Adrenal gland (tissue), 12 donors: ENCODE results near the gene FOXC1. TPM values are rescaled to one million over a fixed set of nuclear protein-coding genes. Genes with fewer than 3 reads are reported as not detected.

Experiments
- DNase-seq, 7 donors: peaks; one replicate each; pipeline ENCODE4 v3.0.0-alpha.2; 2019 to 2020
- H3K27ac ChIP-seq, 5 donors: fragments of 200-600 bp; sonication (generic) in 4 of 5; 1 replicate in 3 of 5; 2 replicates in 2 of 5; pipeline versions ENCODE4 v1.5.1 to v1.8.0; 2016 to 2020; ENCODE audit warnings: mild to moderate bottlenecking in 1 of 5
- H3K27me3 ChIP-seq: fragments of 200-600 bp; 2 replicates; pipeline ENCODE4 v1.8.0; 2021
- H3K36me3 ChIP-seq, 2 donors: fragments of 200-600 bp; replicated peaks in 1 of 2; 1 replicate in 1 of 2; 2 replicates in 1 of 2; pipeline versions ENCODE4 v1.5.1 to v1.8.0; 2018 to 2022
- H3K4me1 ChIP-seq, 2 donors: fragments of 200-600 bp; replicated peaks in 1 of 2; 1 replicate in 1 of 2; 2 replicates in 1 of 2; pipeline versions ENCODE4 v1.5.1 to v1.8.0; 2018 to 2021
- H3K4me3 ChIP-seq, 4 donors: fragments of 200-600 bp; sonication (generic) in 3 of 4; one replicate each; pipeline ENCODE4 v1.5.1; 2016 to 2018
- H3K9me3 ChIP-seq, 3 donors: fragments of 200-600 bp; sonication (generic) in 1 of 3; replicated peaks in 1 of 3; 1 replicate in 2 of 3; 2 replicates in 1 of 3; pipeline versions ENCODE4 v1.5.1 to v1.8.0; 2016 to 2021
- POLR2A ChIP-seq, 2 donors: fragments of 450-650 bp; IDR thresholded peaks; one replicate each; pipeline ENCODE4 v1.6.1; 2017; ENCODE audit warnings: antibody characterized with exemption in 2 of 2, mild to moderate bottlenecking in 2 of 2, moderate library complexity in 1 of 2
- WGBS, 4 donors: extraction: QIAGEN DNeasy Blood & Tissue Kit in 2 of 4; methylation state at CpG; one replicate each; pipeline versions ENCODE4 v1.1.5 to v1.1.7; 2013 to 2017; 5-methylcytosine and 5-hydroxymethylcytosine counted together
- intact Hi-C, 2 donors: fragments of 100-400 bp; cut with DNase I; formaldehyde crosslinking; loops; one replicate each; pipeline versions ENCODE4 v1.14.1 to v1.15.0; 2022 to 2023
- polyA plus RNA-seq, 3 donors: library from polyadenylated mRNA; stranded (reverse); fragments of 200-250 nt in 2 of 3; fragments of 350-450 nt in 1 of 3; fragmentation: Illumina TruSeq in 1 of 3; extraction: RNeasy Lipid Tissue Mini Kit (QIAGEN cat#74804) in 1 of 3; gene quantifications; one replicate each; pipeline ENCODE4 v1.2.3, GENCODE V29; 2013 to 2014
- total RNA-seq, 9 donors: library from RNA; depleted of rRNA in 4 of 9; stranded (reverse); fragments of >200 nt in 4 of 9; fragments of 120-200 nt in 1 of 9; fragmentation: NEBNext Ultra II Directional in 1 of 9; extraction: Animal tissue kit (Norgen Biotek cat#: 25700) in 1 of 9; gene quantifications; one replicate each; pipeline versions ENCODE4 v1.1.0 to v1.2.4, GENCODE V29; 2013 to 2023
- TF ChIP-seq, protein P1 (sequence below), 6 experiments: fragments of 450-650 bp in 4 of 6; fragments of 200-600 bp in 2 of 6; sonication (generic) in 1 of 6; IDR thresholded peaks; 1 replicate in 5 of 6; 2 replicates in 1 of 6; pipeline versions ENCODE4 v1.5.1 to v1.8.0; 2016 to 2021; ENCODE audit warnings: antibody characterized with exemption in 6 of 6, mild to moderate bottlenecking in 2 of 6, moderate library complexity in 1 of 6
- donor health status: healthy with polysubstance abuse.
- donor health status: Bipolar disorder and iron deficiency.
- donor health status: DM: yes; HTN: yes; CAD: no.
- donor health status: DM: no; HTN: no; CAD: no.
- donor health status: DM: no; HTN: no; CAD: no.
- donor health status: DM: yes; HTN: yes; CAD: no.

The FOXC1 gene
- total and polyA plus RNA-seq, 12 donors: 2.7 to 13.2 (median 5.4) TPM

DNA sequence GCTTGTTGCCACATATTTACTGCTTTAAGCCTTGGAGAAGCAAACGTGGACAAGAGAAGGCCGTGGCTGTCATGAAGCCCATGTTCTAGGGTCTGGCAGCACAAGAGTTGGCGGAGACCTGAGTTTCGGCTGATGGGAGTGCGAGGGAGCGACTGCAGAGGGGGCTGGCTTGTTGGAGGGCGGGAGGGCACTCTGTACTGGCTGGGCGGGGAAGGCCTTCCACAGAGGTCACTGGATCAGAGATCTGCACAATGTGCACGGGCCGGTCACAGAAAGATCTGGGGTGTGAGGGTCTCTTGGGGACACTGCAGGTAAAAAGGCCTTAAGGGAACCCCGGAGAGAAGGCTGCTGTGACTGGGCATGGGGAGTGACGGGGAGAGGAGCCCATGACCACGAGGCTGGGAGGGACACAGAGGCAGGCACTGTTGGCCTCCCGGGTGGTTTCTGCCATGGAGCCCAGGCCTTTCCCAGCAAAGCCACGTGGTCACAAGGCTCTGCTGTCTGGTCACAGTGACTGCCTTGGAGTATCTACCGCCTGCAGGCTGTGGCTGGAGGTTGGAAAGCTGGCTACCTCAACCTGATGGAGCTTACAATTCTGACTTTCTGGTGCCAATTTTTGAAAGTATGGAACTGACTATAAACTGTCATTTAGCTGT lies 23.8 kb downstream of the FOXC1 start:
- DNase-seq: peak in 1 of 7 donors; percentile 28
- H3K27ac ChIP-seq: no peak overlapping the region
- no peaks in the 10 kb centered on the region for H3K27me3 ChIP-seq
- intact Hi-C loops: no loop called here
- 91 to 96% (median 93%) methylated on average over 13 to 16 of the region's 16 CpGs for WGBS, 4 donors
- no peaks in the 10 kb centered on the region for H3K36me3 ChIP-seq
- no peaks in the 10 kb centered on the region for H3K9me3 ChIP-seq
- no peaks in the 10 kb centered on the region for H3K4me1 ChIP-seq
- no peak for TF ChIP-seq POLR2A (IDR thresholded peaks at IDR 0.05)
- TF ChIP-seq, protein P1, sequence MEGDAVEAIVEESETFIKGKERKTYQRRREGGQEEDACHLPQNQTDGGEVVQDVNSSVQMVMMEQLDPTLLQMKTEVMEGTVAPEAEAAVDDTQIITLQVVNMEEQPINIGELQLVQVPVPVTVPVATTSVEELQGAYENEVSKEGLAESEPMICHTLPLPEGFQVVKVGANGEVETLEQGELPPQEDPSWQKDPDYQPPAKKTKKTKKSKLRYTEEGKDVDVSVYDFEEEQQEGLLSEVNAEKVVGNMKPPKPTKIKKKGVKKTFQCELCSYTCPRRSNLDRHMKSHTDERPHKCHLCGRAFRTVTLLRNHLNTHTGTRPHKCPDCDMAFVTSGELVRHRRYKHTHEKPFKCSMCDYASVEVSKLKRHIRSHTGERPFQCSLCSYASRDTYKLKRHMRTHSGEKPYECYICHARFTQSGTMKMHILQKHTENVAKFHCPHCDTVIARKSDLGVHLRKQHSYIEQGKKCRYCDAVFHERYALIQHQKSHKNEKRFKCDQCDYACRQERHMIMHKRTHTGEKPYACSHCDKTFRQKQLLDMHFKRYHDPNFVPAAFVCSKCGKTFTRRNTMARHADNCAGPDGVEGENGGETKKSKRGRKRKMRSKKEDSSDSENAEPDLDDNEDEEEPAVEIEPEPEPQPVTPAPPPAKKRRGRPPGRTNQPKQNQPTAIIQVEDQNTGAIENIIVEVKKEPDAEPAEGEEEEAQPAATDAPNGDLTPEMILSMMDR (IDR thresholded peaks at IDR 0.05): no peak
- no peak overlapping the region for H3K4me3 ChIP-seq

DNA sequence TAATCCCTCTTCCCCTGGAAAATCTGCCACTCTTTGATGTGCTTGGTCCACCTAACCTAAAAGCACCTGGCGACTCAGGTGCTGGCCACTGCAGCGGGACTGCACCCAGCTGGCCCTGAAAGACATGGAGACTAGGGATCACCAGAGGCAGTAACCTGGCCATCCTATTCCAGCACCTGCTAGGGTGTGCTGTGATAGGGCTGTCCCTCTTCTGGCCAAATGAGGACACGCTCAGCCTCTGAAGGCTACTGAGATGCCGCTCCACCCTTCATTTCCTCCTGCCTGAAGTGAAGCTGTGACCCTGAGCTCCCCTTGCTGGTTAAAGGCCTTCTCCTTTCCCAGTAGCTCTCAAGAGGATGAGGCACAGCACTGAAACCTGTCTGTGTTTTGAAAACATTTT lies 24.4 kb downstream of the FOXC1 start:
- H3K4me3 ChIP-seq: no peak overlapping the region
- TF ChIP-seq, protein P1 (IDR thresholded peaks at IDR 0.05): no peak
- no peak for TF ChIP-seq POLR2A (IDR thresholded peaks at IDR 0.05)
- H3K27ac ChIP-seq: no peak overlapping the region
- no peaks in the 10 kb centered on the region for H3K36me3 ChIP-seq
- no peaks in the 10 kb centered on the region for H3K4me1 ChIP-seq
- 88 to 100% (median 95%) methylated on average over 1 to 4 of the region's 4 CpGs for WGBS, 4 donors
- intact Hi-C loops: no loop called here
- no peaks in the 10 kb centered on the region for H3K27me3 ChIP-seq
- no peak for DNase-seq
- no peaks in the 10 kb centered on the region for H3K9me3 ChIP-seq

DNA sequence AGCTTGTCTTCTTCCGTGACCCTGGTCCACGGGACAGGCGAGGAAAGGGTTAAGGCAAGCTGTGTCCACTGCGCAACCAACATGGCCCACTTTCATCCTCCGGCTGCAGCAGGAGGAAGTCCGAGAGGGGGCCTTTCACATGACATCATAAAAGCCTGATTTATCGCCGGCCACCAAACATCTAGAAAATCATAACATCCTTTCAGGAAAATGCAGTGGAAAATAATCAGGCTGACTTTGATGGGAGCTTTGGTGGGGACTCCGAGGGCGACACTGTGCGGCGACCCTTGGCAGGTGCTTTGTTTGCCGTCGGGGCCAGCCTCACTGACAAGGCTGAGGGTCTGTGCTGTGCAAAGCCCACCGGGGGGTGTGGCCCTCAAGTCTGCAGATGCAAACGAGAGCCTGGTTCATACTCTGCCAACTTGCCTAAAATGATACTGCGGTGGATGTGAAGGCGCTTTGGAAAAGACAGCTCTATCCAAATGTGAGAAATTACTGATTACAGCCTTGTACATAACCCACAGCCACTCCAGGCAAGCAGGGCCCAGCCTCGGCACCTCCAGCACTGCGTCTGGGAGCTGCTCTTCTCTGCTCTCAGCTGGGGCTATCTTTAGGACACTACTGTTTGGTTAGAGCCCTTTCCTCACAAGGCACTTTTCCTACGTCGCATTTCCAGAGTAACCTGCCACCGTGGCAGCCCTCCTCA lies 25.7 kb downstream of the FOXC1 start:
- no peak for DNase-seq
- intact Hi-C loops: no loop called here
- Histone ChIP-seq H3K36me3 (no peaks in the 10 kb centered on the region), H3K9me3 (no peaks in the 10 kb centered on the region), H3K27me3 (no peaks in the 10 kb centered on the region), H3K4me3 (no peak overlapping the region), H3K4me1 (no peaks in the 10 kb centered on the region), H3K27ac (no peak overlapping the region)
- TF ChIP-seq, protein P1 (IDR thresholded peaks at IDR 0.05): no peak
- no peak for TF ChIP-seq POLR2A (IDR thresholded peaks at IDR 0.05)
- WGBS, 4 donors: 70 to 78% (median 75%) methylated on average over 18 to 23 of the region's 23 CpGs

DNA sequence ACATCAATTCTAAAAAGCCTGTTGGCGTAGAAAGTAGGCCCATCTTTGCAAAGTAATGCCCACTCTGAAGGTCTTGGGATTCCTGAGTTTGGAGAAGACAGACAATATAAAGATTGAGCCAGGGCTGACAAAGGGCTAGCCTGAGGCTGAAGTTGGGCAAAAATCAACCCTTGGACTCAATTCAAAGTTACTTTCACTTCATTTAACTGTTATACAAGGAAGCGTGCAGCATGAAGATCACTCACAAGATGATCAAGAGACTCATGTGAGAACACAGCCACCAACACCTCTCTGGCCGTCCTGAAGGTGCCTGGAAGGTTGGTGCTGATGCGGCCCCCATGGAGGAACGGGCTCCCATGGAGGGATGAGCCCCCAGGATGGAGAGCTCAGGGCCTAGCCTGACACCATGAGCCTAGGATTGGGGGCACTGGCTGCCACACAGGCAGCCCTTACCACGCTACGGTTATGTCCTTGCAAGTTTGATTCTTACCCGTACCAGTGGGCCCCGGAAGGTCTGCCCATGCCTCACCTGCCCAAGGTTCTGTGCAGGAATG lies 26.6 kb downstream of the FOXC1 start:
- Histone ChIP-seq H3K36me3 (no peaks in the 10 kb centered on the region), H3K27ac (no peak overlapping the region), H3K27me3 (no peaks in the 10 kb centered on the region), H3K4me1 (no peaks in the 10 kb centered on the region), H3K9me3 (no peaks in the 10 kb centered on the region), H3K4me3 (no peak overlapping the region)
- no peak for TF ChIP-seq POLR2A (IDR thresholded peaks at IDR 0.05)
- TF ChIP-seq, protein P1 (IDR thresholded peaks at IDR 0.05): no peak
- intact Hi-C loops: no loop called here
- no peak for DNase-seq
- 89 to 99% (median 95%) methylated on average over 3 to 9 of the region's 9 CpGs for WGBS, 4 donors
